ENCODE measurements around the gene ATP6V1B1.
A peak's percentile ranks its signal among the peaks of the same experiment; 100 is the strongest.

ATP6V1B1 gene

DNA sequence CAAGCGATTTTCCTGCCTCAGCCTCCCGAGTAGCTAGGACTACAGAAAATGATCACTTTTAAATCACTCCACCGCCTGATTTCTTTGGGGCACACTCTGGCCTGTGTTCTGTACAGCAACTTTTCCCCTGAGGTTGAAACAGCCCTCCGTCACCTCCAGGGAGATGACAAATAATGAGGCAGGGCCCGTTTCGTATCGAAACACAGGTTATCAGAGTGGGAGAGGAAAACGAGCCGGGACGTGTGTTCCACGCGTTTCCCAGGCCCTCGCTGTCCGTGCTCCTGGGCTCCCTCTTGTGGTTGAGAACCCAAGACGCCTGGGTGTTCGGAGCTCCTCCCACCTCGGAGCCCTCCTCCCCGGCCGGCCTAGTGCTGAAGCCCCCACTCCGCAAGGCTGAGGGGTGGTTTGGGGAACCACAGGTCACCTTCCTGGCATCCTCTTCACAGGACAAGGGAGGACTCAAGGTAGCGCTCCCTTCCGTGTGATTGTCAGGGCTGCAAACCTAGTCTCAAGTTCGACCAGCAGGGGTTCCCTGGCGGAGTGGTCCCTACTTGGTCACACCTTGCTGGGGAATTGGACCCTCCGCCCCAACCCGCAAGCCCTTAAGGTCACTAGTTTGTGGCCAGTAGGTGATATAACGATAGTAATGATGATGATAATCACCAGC is 12.8 kb downstream of the ATP6V1B1 start:
- peak; percentile 88 for DNase-seq (ENCODE audit: extremely low spot score)
- POLR2A ChIA-PET = interaction anchor here (0.9 to 1.3 kb wide), 5 partner anchors 16 to 80 kb away, joined by 3 read pairs; partner anchors contain the start of gene ANKRD53
- CTCF ChIA-PET = interaction anchor here (0.5 to 3.6 kb wide), 23 partner anchors 9 to 1169 kb away, joined by 3 to 30 read pairs (median 4); no protein-coding TSS in a partner anchor
- TF ChIP-seq L3MBTL2 (conservative IDR thresholded peaks at IDR 0.05) = peak; percentile 62; the same call in 1 of the 2 replicates
- TF ChIP-seq ARNT (IDR thresholded peaks at IDR 0.05) = no peak
- TF ChIP-seq TARDBP (IDR thresholded peaks at IDR 0.05) = peak; percentile 5; the same call in 1 of the 2 replicates

DNA sequence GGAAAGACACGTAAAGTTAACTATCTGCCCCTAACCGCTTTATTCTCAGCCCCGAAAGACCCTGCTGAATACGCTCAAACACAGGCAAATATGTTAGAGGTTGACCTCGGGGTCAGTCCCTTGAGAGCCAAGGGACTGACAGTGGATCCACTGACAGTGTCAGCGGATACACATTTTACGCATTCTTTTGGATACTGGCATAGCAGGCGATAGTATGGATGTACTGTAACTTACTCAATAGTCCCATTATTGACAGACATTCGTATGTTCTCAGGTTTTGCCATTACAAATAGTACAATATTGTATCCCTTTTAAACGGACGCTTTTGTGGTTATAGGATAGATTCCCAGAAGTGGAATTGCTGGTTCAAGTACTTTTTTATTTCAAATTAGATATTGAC is 13.4 kb downstream of the ATP6V1B1 start:
- DNase-seq (ENCODE audit: extremely low spot score) = no peak
- ChIA-PET CTCF (interaction anchor here (0.6 to 3.6 kb wide), 18 partner anchors 8 to 1170 kb away, joined by 3 to 30 read pairs (median 4); no protein-coding TSS in a partner anchor), POLR2A (interaction anchor here (1.0 to 1.3 kb wide), 4 partner anchors 15 to 33 kb away, joined by 3 read pairs; partner anchors contain the start of gene ANKRD53)
- TF ChIP-seq FOXK2 (IDR thresholded peaks at IDR 0.05) = no peak

DNA sequence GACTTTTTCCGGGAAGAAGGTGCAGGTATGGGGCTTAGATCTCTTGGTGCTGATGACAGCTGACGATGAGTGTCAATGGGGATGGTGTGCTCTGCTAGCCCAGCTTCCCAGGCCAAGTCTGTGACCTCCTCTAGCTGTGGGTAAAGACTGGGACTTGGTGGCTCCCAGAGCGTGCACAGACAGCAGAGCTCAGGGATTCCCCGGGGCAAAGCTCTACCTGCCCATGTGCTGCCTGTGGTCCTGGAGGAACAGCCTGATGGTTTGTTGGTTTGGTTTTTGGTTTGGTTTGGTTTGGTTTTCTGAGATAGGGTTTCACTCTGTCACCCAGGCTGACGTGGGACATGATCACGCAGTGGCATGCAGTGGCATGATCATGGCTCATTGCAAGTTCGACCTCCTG is 19.2 kb downstream of the ATP6V1B1 start:
- ChIA-PET POLR2A (no interaction called here), CTCF (no interaction called here)
- no peak for DNase-seq (ENCODE audit: extremely low spot score)
- no peak for TF ChIP-seq FOXA1 (IDR thresholded peaks at IDR 0.05)
- TF ChIP-seq TARDBP (IDR thresholded peaks at IDR 0.05) = no peak
- TF ChIP-seq BHLHE40 (IDR thresholded peaks at IDR 0.05; ENCODE audit: borderline replicate concordance) = no peak
- no peak for TF ChIP-seq SP1 (IDR thresholded peaks at IDR 0.05)
- no peak for TF ChIP-seq LEF1 (IDR thresholded peaks at IDR 0.05; ENCODE audit: borderline replicate concordance)
- TF ChIP-seq ARNT (IDR thresholded peaks at IDR 0.05) = no peak
- TF ChIP-seq ELF4 (IDR thresholded peaks at IDR 0.05) = no peak
- no peak for TF ChIP-seq NFRKB (IDR thresholded peaks at IDR 0.05)
- TF ChIP-seq, protein P1, sequence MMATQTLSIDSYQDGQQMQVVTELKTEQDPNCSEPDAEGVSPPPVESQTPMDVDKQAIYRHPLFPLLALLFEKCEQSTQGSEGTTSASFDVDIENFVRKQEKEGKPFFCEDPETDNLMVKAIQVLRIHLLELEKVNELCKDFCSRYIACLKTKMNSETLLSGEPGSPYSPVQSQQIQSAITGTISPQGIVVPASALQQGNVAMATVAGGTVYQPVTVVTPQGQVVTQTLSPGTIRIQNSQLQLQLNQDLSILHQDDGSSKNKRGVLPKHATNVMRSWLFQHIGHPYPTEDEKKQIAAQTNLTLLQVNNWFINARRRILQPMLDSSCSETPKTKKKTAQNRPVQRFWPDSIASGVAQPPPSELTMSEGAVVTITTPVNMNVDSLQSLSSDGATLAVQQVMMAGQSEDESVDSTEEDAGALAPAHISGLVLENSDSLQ (IDR thresholded peaks at IDR 0.05) = no peak

DNA sequence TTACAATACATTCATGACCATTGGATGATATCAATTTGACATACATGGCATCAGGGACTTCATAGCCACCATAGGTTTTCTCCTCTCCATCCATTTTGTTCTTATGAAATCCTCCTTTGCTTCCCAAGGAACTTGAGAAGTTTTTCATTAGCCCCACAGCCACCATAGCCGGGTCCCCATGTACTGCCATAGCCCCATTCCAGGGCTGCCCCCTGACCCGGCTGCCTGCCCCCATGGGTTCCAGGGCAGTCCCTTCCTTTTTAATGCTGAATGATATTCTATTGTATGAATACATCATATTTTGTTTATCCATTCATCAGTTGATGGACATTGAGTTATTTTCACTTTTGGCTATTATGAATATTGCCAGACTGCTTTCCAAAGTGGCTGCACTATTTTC is 20.4 kb downstream of the ATP6V1B1 start:
- CTCF ChIA-PET = no interaction called here
- TF ChIP-seq NFRKB (IDR thresholded peaks at IDR 0.05) (no peak), FOXK2 (IDR thresholded peaks at IDR 0.05) (no peak), CTBP1 (IDR thresholded peaks at IDR 0.05; ENCODE audit: borderline replicate concordance) (no peak), TARDBP (IDR thresholded peaks at IDR 0.05) (no peak), HDGF (IDR thresholded peaks at IDR 0.05; ENCODE audit: borderline replicate concordance) (no peak), L3MBTL2 (conservative IDR thresholded peaks at IDR 0.05) (no peak)
- TF ChIP-seq, protein P1 (IDR thresholded peaks at IDR 0.05) = no peak
- no peak for DNase-seq (ENCODE audit: extremely low spot score)
- POLR2A ChIA-PET = no interaction called here

DNA sequence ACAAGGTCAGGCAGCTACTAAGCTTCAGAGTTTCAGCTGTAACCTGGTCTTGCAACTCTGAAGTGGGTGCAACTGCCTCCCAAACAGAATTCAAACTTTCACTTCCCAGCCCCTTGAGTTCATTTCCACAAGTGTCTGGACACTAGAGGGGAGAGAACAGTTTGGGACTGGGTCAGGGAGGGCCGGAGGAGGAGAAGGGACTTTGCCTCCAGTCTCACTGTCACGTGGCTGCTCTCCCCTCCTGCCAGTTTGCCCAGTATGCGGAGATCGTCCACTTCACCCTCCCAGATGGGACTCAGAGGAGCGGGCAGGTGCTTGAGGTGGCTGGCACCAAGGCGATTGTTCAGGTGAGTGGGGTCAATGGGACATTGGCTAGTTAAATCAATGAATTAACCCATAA is 22.1 kb downstream of the ATP6V1B1 start:
- DNase-seq (ENCODE audit: extremely low spot score) = no peak
- CTCF ChIA-PET = no interaction called here
- TF ChIP-seq BHLHE40 (IDR thresholded peaks at IDR 0.05; ENCODE audit: borderline replicate concordance) (no peak), NFRKB (IDR thresholded peaks at IDR 0.05) (no peak), LEF1 (IDR thresholded peaks at IDR 0.05; ENCODE audit: borderline replicate concordance) (no peak), SUZ12 (IDR thresholded peaks at IDR 0.05) (no peak)
- POLR2A ChIA-PET = no interaction called here

DNA sequence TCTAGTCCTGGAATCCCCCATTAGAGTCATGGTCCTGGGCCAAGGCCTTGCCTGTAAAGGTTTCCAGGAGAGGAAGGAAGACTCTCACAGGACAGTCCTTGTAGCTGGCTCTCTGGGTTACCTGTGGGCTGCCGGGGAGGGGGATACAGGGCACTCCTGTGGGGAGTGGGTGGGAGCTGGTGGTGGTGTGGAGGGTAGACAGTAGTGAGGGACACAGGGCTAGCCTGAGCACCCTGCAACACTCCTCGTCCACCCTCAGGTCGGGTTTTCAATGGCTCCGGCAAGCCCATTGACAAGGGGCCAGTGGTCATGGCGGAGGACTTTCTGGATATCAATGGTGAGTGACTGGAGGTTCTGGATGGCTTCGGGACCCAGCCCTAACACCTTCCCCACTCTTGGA is 23.1 kb downstream of the ATP6V1B1 start:
- DNase-seq (ENCODE audit: extremely low spot score) = no peak
- CTCF ChIA-PET = no interaction called here
- POLR2A ChIA-PET = no interaction called here
- TF ChIP-seq ARNT (IDR thresholded peaks at IDR 0.05) = no peak
- TF ChIP-seq FOXA1 (IDR thresholded peaks at IDR 0.05) = no peak
- no peak for TF ChIP-seq L3MBTL2 (conservative IDR thresholded peaks at IDR 0.05)
- TF ChIP-seq, protein P1 (IDR thresholded peaks at IDR 0.05) = no peak
- TF ChIP-seq SP1 (IDR thresholded peaks at IDR 0.05) = no peak
- TF ChIP-seq FOXM1 (IDR thresholded peaks at IDR 0.05; ENCODE audit: borderline replicate concordance) = no peak
- no peak for TF ChIP-seq FOXK2 (IDR thresholded peaks at IDR 0.05)

DNA sequence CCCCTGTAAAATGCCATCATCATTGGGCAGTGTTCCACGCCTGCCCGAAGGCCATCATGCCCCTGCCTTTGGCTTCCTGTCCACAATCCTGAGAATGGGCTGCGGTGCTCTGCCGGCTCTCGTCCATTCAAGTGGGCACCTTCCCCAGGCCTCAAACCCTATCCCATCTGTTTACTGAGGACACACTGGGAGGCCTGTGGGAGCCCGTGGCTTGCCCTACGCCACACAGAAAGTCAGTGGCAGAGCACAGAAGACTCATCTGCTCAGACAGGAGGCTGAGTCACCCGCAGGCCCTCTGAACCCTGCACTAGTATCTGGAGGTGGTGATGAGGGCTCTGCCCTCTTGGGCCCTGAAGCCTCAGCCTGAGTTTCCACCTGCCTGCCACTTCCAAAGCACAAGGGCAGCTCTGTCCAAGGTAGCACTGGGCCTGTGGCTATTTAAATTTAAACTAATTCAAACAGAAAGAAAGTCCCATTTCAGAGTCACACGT is 23.6 kb downstream of the ATP6V1B1 start:
- ChIA-PET CTCF (interaction anchor here (1.7 kb wide), 1 partner anchor 11 kb away, joined by 7 read pairs; no protein-coding TSS in a partner anchor), POLR2A (no interaction called here)
- DNase-seq (ENCODE audit: extremely low spot score) = no peak
- TF ChIP-seq NFRKB (IDR thresholded peaks at IDR 0.05) = no peak
- TF ChIP-seq FOXA1 (IDR thresholded peaks at IDR 0.05) = no peak
- TF ChIP-seq, protein P1 (IDR thresholded peaks at IDR 0.05) = no peak
- TF ChIP-seq ARNT (IDR thresholded peaks at IDR 0.05) = no peak
- TF ChIP-seq TARDBP (IDR thresholded peaks at IDR 0.05) = no peak
- no peak for TF ChIP-seq BHLHE40 (IDR thresholded peaks at IDR 0.05; ENCODE audit: borderline replicate concordance)
- TF ChIP-seq ELF4 (IDR thresholded peaks at IDR 0.05) = no peak

Data from HEK293T (cell line).